SK-N-MC (cell line): ENCODE measurements around the gene FXYD1.

Experiments used
- DNase-seq: peaks from one replicate; pipeline ENCODE4 v3.0.0-alpha.2; 2011; ENCODE audit warnings: low read depth, low spot score
- H3K27ac ChIP-seq: fragments of 200-600 bp; sonication (generic); 2 replicates; pipeline ENCODE4 v1.5.1; 2016; ENCODE audit warnings: mixed run types
- H3K36me3 ChIP-seq: fragments of 200-600 bp; sonication (generic); 2 replicates; pipeline ENCODE4 v1.6.1; 2017; ENCODE audit warnings: antibody characterized with exemption, low read length, mixed read lengths; ENCODE audit not compliant: insufficient read depth
- H3K4me3 ChIP-seq: fragments of 200-600 bp; sonication (generic); 2 replicates; pipeline ENCODE4 v1.5.1; 2016
- H3K9ac ChIP-seq: fragments of 200-600 bp; sonication (generic); 2 replicates; pipeline ENCODE4 v1.8.0; 2017; ENCODE audit warnings: mixed run types, mixed read lengths; ENCODE audit not compliant: insufficient read length
- H3K9me3 ChIP-seq: fragments of 200-600 bp; sonication (generic); 2 replicates; pipeline ENCODE4 v1.6.1; 2017; ENCODE audit warnings: low read depth, mild to moderate bottlenecking, antibody characterized with exemption, low read length, moderate library complexity, mixed read lengths
- EZH2 ChIP-seq: fragments of 200-600 bp; sonication (generic); IDR thresholded peaks from one replicate; pipeline ENCODE4 v1.6.1; 2017; ENCODE audit warnings: antibody characterized with exemption
- FOXP2 ChIP-seq: optimal IDR thresholded peaks from 2 replicates; pipeline ENCODE3; 2011; ENCODE audit warnings: mild to moderate bottlenecking, moderate library complexity; ENCODE audit not compliant: insufficient read depth; ENCODE audit errors: extremely low read length, control extremely low read depth
- POLR2AphosphoS5 ChIP-seq: IDR thresholded peaks from 2 replicates; pipeline ENCODE4 v1.6.1; 2012; ENCODE audit warnings: mild to moderate bottlenecking, low read depth, low read length, borderline replicate concordance

Gene FXYD1

DNA sequence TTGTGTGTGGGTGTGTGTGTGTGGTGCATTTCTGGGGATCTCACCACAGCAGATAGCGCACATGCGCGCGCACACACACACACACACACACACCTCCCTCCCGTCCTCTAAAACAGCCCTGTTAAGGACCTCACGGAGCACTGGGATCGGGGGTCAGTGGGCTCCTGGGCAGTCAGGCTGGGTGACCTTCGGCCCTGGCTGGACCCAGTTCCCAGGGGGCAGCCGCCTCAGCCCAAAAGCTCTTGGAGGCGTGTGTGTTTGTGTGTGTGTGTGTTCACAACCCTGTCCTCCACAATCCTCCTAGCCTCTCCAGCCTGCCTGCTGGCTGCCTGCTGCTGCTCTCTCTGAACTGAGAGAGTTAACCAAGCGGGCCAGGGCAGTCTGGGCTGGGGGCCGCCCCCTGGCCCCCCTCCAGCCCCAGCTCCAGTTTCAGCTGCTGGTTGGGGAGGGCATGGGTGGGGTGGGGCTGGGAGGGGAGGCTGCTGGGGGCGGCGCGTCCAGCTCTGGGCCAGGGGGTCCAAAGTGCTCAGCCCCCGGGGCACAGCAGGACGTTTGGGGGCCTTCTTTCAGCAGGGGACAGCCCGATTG is at the start of gene FXYD1:
FXYD1 (plus strand) TSS at position 520 of the 588 bp plus-strand sequence. CDS start 1,256 bp downstream, outside the sequence.
- no peak for TF ChIP-seq FOXP2
- no peak for TF ChIP-seq POLR2AphosphoS5
- no peak for TF ChIP-seq EZH2
- Histone ChIP-seq H3K9me3 (no peaks in the 10 kb centered on the region), H3K36me3 (no peaks in the 10 kb centered on the region), H3K27ac (no peak within 1 kb of the TSS), H3K9ac (no peak within 1 kb of the TSS), H3K4me3 (no peak within 1 kb of the TSS)
- DNase-seq, result no peak

DNA sequence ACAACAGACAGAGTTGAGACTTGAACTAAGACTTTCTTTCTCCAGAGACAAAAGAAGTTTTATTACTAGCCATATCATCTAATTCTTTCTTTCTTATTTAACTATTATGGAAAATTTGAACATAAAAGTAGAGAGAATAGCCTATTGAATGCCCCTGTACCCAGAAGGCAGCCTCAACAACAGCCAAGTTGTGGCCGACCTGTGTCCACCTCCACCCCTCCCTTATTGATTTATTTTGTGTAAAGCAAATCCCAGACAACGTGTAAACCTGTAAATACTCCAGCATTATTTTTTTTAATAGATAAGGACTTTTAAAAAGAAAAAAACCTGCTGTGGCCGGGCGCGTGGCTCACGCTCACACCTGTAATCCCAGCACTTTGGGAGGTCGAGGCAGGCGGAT is 49.1 kb upstream of the FXYD1 start:
- H3K9ac ChIP-seq, result no peak overlapping the region

DNA sequence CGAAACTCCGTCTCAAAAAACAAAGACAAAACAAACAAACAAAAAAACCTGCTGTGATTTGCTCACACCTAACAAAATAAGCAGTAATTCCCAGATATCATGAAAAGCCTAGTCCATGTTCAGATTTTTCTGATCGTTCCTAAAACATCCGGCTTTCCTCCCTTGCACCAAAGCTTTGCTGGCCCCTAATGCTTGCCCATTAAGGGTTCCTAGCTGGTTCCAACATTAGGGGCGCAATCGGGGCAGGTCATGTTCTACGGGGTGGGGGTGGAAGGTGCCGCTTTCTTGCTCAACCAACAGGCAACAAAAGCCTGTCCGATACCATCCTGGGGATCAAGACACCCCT is 48.5 kb upstream of the FXYD1 start:
- no peaks in the 10 kb centered on the region for H3K9me3 ChIP-seq
- H3K27ac ChIP-seq, result no peak overlapping the region
- TF ChIP-seq POLR2AphosphoS5, result no peak
- TF ChIP-seq FOXP2, result no peak
- no peak for TF ChIP-seq EZH2

More for the DNA sequence above, 49.1 kb upstream of the FXYD1 start:
- Histone ChIP-seq H3K27ac (no peak overlapping the region), H3K9me3 (no peaks in the 10 kb centered on the region), H3K36me3 (no peaks in the 10 kb centered on the region), H3K4me3 (no peak overlapping the region)
- DNase-seq, result no peak
- TF ChIP-seq EZH2 (no peak), POLR2AphosphoS5 (no peak), FOXP2 (no peak)

DNA sequence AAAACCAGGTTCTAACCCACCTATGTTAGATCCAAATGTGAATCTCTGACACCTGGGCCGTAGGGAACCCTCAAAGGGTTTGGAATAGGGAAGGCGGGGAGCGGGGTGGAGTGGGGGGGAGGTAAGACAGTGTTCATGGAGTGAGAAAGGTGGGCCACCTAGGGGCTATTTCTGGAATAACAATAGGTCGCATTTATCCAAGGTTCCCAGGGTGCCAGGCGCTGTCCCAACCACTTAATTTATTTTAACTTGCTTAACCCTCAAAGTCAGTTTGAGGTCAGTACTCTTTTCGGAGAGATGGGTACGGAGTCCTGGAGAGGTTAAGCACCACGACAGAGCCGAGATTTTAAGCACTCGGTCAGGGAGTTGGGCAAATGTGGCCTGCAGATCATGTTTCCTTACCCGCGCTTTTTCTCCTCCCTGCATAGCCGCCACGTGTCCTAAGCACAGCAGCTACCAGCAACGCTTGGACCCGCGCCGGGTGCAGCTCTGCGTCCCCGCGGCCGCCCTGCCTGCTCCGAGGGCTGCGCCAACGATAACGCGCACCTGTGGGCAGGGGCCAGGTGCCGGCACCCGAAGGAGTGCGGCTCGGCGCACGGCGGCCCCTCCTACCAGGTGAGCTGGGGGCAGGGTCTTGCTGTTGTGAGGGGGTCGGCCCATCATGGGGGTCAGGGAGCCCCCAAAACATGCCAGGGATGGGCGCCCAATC is 48.0 kb upstream of the FXYD1 start:
- TF ChIP-seq POLR2AphosphoS5 (no peak), FOXP2 (no peak), EZH2 (no peak)
- H3K4me3 ChIP-seq, result no peak overlapping the region
- H3K9me3 ChIP-seq, result no peaks in the 10 kb centered on the region
- no peak for DNase-seq
- no peak overlapping the region for H3K9ac ChIP-seq
- H3K36me3 ChIP-seq, result no peaks in the 10 kb centered on the region
- no peak overlapping the region for H3K27ac ChIP-seq

More for the DNA sequence above, 48.5 kb upstream of the FXYD1 start:
- Histone ChIP-seq H3K4me3 (no peak overlapping the region), H3K9ac (no peak overlapping the region), H3K36me3 (no peaks in the 10 kb centered on the region)
- no peak for DNase-seq

DNA sequence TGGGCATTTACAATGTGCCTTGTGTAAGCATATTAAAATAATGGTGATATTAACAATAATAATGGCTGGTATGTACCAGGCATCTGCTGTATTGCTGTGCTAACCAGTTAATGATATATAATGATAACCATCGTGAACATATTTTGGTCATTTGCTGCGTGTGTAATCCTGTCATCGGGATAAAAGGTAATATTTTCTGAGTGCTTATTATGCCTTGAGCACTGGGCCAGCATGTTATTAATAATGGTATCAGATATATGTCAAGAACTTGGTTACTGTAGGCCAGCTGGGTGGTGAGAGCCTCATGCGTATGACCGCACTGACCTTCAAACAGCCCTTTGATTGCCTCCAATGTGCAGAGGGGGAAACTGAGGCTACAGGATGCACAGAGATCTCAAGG is 45.2 kb upstream of the FXYD1 start:
- Histone ChIP-seq H3K27ac (no peak overlapping the region), H3K9me3 (no peaks in the 10 kb centered on the region), H3K9ac (no peak overlapping the region), H3K36me3 (no peaks in the 10 kb centered on the region), H3K4me3 (no peak overlapping the region)
- DNase-seq, result no peak
- TF ChIP-seq EZH2 (no peak), POLR2AphosphoS5 (no peak), FOXP2 (no peak)

DNA sequence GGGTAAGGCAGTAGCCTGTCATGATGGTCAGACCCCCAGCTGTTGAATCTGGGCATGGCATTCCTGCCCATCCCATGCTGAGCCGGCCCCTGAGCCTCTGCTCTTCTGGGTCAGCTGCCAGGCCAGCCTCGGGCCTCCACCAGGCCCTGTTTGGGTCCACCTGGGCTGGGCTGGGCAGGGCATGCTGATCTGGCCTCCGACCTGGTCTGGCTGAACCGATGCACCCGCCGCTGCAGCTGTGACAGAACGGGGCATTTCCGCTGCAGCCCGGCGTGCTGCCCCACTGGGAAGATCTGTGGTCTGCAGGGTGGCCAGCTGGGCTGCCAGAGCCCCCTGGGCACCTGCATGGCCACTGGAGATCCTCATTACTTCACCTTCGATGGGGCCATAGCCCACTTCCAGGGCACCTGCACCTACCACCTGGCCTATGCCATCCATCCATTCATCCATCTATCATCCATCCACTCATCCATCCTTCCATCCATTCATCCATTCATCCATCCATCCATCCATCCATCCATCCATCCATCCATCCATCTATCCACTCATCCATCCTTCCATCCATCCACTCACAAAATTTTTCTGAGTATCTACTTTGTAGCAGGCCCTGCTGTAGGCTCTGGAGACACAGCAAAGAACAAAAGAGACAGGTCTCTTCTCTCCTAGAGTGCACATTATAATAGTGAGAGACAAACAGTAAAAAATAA is 44.5 kb upstream of the FXYD1 start:
- no peak for DNase-seq
- Histone ChIP-seq H3K27ac (no peak overlapping the region), H3K36me3 (no peaks in the 10 kb centered on the region), H3K4me3 (no peak overlapping the region), H3K9ac (no peak overlapping the region), H3K9me3 (no peaks in the 10 kb centered on the region)
- TF ChIP-seq EZH2 (no peak), FOXP2 (no peak), POLR2AphosphoS5 (no peak)

DNA sequence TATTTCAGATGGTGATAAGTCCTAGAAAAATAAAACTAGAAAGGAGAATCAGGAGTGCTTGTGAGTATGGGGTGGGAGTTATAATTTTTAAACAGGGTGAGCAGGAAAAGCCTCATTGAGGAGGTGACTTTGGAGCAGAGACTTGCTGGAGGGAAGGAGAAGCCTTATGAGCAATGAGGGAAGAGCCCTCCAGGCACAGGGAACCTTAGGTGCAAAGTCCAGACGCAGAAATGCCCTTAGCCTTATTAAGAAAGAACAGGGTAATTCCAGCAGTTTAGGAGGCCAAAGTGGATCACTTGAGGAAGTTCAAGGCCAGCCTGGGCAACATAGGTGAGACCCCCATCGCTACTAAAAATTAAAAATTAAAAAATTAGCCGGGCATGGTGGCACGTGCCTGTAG is 44.0 kb upstream of the FXYD1 start:
- no peak overlapping the region for H3K27ac ChIP-seq
- TF ChIP-seq EZH2 (no peak), FOXP2 (no peak), POLR2AphosphoS5 (no peak)

DNA sequence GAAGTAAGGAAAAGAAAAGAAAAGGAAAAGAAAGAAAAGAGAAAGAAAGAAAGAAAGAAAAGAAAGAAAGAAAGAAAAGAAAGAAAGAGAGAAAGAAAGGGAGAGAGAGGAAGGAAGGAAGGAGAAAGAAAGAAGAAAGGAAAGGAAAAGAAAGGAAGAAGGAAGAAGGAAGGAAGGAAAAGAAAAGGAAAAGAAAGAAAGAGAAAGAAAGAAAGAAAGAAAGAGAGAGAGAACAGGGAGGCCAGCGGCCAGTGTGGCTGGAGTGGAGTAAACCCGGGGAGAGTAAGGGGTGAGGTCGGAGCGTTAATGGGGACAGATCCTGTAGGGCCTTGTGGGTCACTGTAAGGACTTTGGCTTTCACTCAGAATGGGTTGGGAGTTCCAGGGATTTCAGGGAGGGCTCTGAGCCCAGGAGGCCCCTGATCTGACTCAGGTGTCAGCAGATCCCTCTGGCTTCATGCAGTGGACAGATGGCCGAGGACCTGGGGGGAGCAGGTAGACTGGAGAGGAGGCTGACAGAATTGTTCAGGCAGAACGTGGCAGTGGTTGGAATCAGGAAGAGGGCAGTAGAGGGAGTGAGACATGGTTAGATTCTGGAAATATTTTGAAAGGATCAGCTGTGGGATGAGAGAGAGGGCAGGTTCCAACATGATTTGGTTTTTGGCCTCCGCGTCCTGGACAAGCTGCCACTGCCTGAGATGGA is 42.8 kb upstream of the FXYD1 start:
- Histone ChIP-seq H3K4me3 (no peak overlapping the region), H3K9me3 (no peaks in the 10 kb centered on the region)
- DNase-seq, result no peak

More for the DNA sequence above, 44.0 kb upstream of the FXYD1 start:
- H3K9me3 ChIP-seq, result no peaks in the 10 kb centered on the region
- no peak overlapping the region for H3K9ac ChIP-seq
- H3K36me3 ChIP-seq, result no peaks in the 10 kb centered on the region
- no peak for DNase-seq
- no peak overlapping the region for H3K4me3 ChIP-seq

More for the DNA sequence above, 42.8 kb upstream of the FXYD1 start:
- TF ChIP-seq POLR2AphosphoS5 (no peak), EZH2 (no peak), FOXP2 (no peak)
- Histone ChIP-seq H3K9ac (no peak overlapping the region), H3K27ac (no peak overlapping the region), H3K36me3 (no peaks in the 10 kb centered on the region)
